Measurements from ENCODE around the gene PKD1L1.

The PKD1L1 gene

GRCh38 chr7:47896809-47897423 is 51.4 kb downstream of the PKD1L1 start:
- DNase-seq, result no peak

GRCh38 chr7:47895026-47895425 is 53.2 kb downstream of the PKD1L1 start:
- no peak for DNase-seq

DNA sequence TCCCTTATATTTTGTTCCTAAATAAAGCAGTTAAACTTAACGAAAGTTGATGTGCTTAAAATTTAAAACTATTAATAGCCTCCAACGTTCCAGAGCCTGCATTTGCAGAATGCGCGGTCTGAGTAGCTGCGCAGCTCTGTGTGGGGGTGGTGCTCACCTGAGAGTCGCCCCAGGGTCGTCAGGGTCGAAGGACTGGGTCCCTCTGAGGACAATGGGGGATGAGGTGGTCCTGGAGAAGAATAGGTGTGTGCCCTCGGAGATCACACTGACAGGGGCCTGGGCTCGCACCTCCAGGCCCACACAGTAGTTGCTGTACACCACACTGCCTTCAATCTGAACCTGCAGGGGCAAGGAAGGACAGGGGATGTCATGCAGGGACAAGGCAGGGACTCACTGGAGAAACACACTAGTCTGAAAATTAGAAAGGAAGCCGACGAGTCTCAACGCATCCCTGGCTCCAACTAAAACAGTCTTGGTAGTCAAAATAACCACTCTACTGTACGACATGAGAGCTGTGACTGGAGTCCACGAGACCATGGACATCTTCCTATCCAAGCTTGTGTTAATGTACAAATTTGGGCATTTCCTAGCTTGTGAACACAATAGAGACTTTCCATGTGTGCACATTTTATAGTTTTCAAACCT is 54.4 kb downstream of the PKD1L1 start:
- DNase-seq, result no peak

DNA sequence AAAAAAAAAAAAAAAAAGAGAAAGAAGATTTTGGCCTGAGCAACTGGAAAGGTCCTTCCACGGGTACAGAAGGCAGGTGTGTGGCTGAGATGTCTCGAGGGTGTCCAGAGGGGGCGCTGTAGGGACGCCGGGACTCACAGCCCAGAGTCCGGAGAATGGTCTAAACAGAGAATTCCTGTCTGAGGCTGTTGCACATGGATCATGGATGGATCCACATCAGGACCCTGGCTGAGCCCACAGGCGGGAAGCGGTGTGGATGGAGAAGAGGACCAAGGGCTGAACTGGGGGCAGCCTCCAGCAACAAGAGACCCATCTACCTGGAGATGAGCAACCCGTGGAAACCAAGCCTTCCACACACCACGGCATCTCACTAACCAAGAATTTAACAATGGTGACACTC is 55.0 kb downstream of the PKD1L1 start:
- DNase-seq, result no peak

GRCh38 chr7:47890606-47891005 is 57.7 kb downstream of the PKD1L1 start:
- no peak for DNase-seq

DNA sequence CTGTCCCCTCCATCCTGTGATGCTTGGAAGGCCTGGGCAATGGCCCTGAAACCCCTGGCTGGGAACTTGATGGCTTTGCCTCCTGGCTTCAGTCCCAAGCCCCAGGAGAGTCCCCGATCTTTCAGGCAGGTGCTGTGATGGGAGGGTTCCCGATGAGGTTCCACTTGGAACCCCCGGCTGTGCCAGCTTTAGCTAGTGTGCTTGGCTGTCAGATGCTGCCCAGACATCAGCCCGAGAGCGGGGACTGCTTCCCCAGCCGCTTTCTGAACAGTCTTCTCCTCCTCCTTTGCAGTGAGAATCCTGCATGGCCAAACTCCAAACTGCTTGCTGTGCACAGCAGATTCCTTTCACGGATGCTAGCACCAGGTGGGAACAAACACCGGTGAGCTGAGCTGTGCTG is 58.1 kb downstream of the PKD1L1 start:
- DNase-seq, result no peak

GRCh38 chr7:47889723-47890122 is 58.5 kb downstream of the PKD1L1 start:
- no peak for DNase-seq

- no peak for DNase-seq
Measured at GRCh38 chr7:47888371-47889265, 59.6 kb downstream of the PKD1L1 start.

GRCh38 chr7:47887016-47887640 is 61.1 kb downstream of the PKD1L1 start:
- DNase-seq, result no peak

- DNase-seq, result no peak
Measured at GRCh38 chr7:47885987-47886811, 62.1 kb downstream of the PKD1L1 start.

GRCh38 chr7:47885309-47885986 is 62.8 kb downstream of the PKD1L1 start:
- DNase-seq, result no peak

DNA sequence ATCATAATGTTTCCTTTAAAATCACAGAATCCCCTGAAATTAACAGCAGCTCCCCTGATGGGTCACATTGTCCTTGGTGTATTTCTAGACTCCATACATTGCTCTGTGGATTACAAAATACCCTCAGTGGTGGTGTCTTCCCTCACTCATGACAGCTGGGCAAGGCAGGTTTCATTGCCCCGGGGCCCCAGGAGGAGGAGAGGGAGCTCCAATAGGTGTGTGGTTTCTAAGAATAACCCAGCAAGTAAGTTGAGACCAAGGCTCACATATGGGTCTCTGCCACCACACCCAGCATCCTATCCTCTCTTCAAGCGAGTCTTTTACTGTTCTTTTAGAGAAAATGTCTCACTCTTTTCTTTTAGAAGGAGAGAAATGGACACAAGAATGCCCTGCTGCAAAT is 63.6 kb downstream of the PKD1L1 start:
- no peak for DNase-seq

- no peak for DNase-seq
Measured at GRCh38 chr7:47882635-47883034, 65.6 kb downstream of the PKD1L1 start.

- DNase-seq, result no peak
Measured at GRCh38 chr7:47881256-47881655, 67.0 kb downstream of the PKD1L1 start.

DNA sequence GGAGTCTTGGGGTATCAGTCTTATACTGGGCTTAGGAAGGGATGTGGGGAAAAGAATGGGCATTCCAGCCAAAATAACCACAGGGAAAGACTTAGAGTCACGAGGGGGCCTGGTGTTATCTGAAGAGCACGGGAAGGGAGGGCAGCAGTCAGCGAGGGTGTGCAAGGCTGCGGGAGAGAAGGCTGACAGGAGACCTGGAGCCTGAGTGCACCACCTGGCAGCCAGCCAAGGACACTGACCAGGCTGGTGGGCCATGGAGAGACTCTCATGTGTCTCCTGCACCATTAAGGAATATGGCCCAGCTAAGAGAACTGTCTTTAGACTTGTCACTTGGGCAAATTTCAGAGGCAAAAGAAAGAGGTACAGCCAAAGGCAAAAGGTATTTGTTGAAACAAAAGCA is 69.6 kb downstream of the PKD1L1 start:
- no peak for DNase-seq

GRCh38 chr7:47877336-47877735 is 70.9 kb downstream of the PKD1L1 start:
- DNase-seq, result no peak

GRCh38 chr7:47875998-47876744 is 72.1 kb downstream of the PKD1L1 start:
- DNase-seq, result no peak

- no peak for DNase-seq
Measured at GRCh38 chr7:47875406-47875805, 72.9 kb downstream of the PKD1L1 start.

DNA sequence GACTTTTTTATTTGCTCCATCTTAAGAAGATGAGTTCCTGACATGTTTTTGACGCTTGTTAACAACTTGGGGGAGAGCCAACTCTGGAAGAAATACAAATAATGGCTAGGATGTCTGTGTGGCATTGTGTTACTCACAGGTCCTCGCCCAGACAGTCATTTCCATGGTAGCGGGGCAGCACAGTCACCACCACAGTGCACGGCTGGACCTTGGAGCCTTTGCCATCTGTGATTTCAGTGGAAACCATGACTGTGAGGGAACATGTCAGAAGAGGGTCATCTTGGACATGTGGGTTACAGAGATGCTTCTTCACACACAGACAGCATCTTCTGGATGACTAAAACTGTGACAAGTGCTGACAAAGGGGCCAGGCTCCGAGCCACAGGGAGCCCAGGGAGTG is 74.5 kb downstream of the PKD1L1 start:
- no peak for DNase-seq

- no peak for DNase-seq
Measured at GRCh38 chr7:47867286-47867685, 81.0 kb downstream of the PKD1L1 start.

DNA sequence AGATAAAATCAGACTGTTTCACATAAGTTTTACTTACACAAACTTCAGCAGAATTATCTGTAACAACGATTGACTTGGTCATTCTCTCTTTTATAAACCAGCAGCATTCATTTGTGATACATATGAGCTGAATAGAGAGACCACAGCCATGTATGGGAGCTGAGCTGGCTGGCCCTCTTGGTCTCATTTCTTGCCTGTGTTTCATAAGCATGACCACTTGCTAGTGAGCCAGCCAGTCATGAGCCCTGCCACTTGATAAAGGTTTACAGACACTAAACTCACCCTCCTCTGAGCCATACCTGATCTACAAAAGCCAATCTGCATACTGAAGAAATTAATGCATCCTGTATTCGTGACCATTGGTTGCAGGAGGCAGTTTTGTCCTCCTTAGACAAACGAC is 82.1 kb downstream of the PKD1L1 start:
- no peak for DNase-seq
